GM19099 (cell line): Measurements from ENCODE around the gene PRPSAP1.

Experiments
- POLR2A ChIP-seq: IDR thresholded peaks from 3 replicates; pipeline ENCODE4 v1.6.1; 2011; ENCODE audit warnings: low read depth; ENCODE audit not compliant: insufficient read length; ENCODE audit errors: extremely low read depth

The PRPSAP1 gene

DNA sequence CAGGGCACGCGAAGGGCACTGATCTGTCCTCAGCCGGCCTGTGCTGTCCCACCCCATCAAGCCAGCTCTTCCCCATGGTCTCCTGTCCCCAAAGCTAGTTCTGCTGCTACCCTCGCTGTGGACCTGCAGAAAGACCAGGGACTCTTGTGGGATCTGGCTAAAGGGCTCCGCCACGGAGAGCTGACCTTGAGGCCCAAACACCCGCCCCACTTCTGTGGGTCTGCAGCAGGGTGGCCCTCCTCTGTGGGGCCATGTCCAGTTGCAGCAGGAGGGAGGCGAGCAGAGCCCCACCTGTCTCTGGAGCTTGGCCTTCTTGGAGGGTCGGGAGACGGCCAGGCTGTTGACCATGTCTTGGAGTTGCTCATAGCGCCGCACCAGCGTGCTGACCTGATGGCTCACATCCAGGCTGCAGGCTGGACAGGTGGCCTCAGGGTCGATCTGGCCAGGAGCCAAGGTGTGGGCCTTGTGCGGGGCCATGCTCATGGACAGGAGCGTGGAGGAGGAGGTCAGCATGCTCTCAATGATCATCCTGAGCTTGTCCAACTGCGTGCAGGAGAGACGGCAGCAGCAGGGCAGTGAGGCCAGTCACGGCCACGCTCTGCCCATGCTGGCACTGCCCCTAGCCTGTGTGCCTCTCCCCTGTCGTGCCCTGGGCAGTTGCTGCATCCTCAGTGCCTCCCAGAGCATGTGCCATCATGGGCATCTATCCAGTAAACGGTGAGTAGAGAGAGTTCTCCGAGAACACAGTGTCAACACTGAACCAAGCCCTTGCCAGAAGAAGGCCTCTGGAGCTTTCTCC lies 71.9 kb downstream of the PRPSAP1 start:
- no peak for TF ChIP-seq POLR2A

GRCh38 chr17:76280650-76281049 lies 73.1 kb downstream of the PRPSAP1 start:
- no peak for TF ChIP-seq POLR2A

GRCh38 chr17:76279742-76280287 lies 73.9 kb downstream of the PRPSAP1 start:
- TF ChIP-seq POLR2A, result no peak

DNA sequence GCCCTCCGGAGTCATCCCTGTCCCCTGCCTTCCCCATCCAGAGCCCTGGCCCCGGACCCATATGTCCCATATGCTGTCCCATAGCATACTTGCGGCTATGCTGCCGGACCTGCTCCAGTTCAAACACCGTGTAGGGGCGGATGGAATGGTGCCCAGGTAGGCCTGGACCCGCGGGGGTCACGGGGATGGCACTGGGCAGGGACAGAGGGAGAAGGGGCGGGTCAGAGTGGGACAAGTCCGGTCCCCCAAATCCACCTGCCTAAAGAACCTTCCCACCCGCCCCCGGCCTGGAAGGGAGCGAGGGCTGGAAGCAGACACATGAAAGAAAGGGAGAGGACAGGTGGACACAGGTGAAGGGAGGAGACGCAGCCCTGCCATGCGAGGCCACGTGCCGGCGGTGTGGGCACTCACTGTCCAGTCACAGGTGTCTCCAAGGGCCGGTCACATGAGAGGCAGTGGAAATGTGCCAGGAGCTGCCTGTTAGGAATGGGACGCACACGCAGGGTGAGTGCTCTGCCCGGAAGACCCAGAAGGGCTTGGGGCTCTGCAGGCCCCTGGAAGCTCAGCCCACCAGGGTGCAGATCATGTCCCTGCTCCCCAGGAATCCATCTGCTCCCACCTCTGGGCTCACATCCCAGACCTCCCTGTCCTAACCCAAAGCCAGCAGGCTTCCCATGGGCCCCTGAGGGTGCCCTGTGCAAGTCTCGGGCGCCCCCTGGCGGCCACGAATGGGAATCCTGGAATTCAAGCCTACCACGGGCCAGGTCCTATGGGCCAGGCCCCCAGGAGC lies 74.6 kb downstream of the PRPSAP1 start:
- TF ChIP-seq POLR2A, result no peak

DNA sequence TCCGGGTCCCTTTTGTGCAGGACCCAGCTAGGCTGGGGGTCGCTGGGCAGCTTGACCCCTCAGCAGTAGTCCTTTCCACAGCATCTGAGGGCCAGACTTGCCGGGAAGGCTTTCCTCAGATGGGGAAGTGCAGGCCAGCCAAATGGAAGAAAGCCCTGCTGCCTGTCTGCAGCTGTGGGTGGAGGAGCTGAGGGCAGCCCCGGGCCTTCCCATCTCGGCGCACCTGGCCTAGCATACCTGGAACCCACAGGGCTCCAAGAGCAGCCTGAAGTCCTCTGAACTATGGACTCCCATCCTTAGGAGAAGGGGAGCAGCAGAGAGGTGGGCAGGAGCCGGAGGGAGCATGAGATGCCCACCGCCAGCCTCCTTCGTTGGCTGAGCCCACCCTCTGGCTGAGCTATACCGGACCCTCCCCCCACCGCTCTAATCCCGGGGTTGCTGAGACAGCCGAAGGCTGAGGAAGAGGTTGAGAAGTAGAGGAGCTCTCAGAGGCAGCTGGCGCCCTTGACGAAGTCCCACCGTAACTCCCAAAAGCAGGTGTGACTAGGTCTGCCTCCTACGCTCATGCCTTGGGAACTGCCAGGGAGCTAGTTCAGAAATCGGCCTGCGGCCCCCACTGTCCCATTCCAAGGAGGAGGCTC lies 75.3 kb downstream of the PRPSAP1 start:
- TF ChIP-seq POLR2A, result no peak

- TF ChIP-seq POLR2A, result no peak
Observed at GRCh38 chr17:76277300-76278267, 76.1 kb downstream of the PRPSAP1 start.

- no peak for TF ChIP-seq POLR2A
Observed at GRCh38 chr17:76276461-76277299, 77.0 kb downstream of the PRPSAP1 start.

GRCh38 chr17:76276069-76276431 lies 77.7 kb downstream of the PRPSAP1 start:
- TF ChIP-seq POLR2A, result no peak

- TF ChIP-seq POLR2A, result no peak
Observed at GRCh38 chr17:76275382-76276068, 78.2 kb downstream of the PRPSAP1 start.

DNA sequence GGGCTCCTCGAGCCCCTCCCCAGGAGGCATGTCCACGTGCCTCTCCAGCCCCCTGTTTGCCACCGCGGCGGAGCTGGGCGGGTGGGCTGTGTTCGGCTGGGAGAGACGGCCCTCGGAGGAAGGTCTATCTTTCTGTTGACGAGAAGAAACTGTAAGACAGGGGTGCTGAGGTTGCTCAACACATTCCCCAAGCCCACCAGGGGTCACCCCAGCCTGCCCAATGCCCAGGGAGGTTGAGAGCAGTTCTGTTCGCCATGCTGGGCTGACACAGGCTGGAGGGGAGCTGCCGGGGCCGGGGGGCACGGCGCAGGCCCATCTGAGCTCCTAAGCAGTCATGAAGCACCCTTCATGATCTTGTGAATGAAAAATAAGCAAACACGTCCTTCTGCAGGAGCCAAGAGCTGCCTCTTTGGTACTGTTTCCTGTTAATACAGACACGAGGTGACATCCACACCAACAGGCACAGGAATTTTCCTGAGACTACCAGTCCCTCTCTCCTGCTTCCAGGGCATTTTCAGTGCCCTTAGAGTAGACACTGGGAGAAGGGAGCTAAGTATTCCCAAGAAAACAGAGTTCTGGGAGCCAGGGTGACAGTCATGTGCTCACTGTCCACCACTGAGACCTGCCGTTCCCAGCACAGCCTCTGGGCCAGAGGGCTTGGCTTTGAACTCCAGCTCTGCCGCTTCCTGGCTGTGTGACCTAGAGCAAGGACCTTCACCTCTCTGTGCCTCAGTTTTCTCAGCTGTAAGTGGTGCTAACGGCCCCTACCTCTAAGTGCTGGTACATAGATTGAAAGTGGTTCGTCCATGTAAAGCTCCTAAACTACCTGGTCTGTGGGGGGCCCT lies 79.4 kb downstream of the PRPSAP1 start:
- no peak for TF ChIP-seq POLR2A

GRCh38 chr17:76273445-76274111 lies 80.1 kb downstream of the PRPSAP1 start:
- no peak for TF ChIP-seq POLR2A
